HepG2 (cell line): Measurements from ENCODE around the gene MFRP. TPM values are rescaled to one million over a fixed set of nuclear protein-coding genes. Genes with fewer than 3 reads are reported as not detected.

Source experiments
- AHR ChIP-seq: IDR thresholded peaks from 2 replicates; pipeline ENCODE4 v1.6.1; 2018; ENCODE audit warnings: missing genetic modification reagents, missing compliant biosample characterization
- CCDC6 ChIP-seq: sonication (generic); formaldehyde crosslinking; IDR thresholded peaks from 2 replicates; pipeline ENCODE4 v1.8.1; 2022; ENCODE audit warnings: mild to moderate bottlenecking, missing genetic modification reagents, moderate library complexity
- CREM ChIP-seq, 2 experiments: sonication (generic) in 1 of 2; formaldehyde crosslinking in 1 of 2; IDR thresholded peaks; 2 replicates each; pipeline versions ENCODE4 v1.4.0 to v1.6.1; 2016 to 2020; ENCODE audit warnings: antibody characterized with exemption in 1 of 2, mild to moderate bottlenecking in 1 of 2, missing genetic modification reagents in 1 of 2
- FOXJ3 ChIP-seq: sonication (generic); formaldehyde crosslinking; IDR thresholded peaks from 2 replicates; pipeline ENCODE4 v1.4.0; 2020; ENCODE audit warnings: missing genetic modification reagents, mild to moderate bottlenecking, borderline replicate concordance
- HCFC1 ChIP-seq: fragments of 150-350 bp; IDR thresholded peaks from 2 replicates; pipeline ENCODE4 v1.6.1; 2014; ENCODE audit warnings: low read depth, low read length
- IRX3 ChIP-seq: sonication (generic); formaldehyde crosslinking; IDR thresholded peaks from 2 replicates; pipeline ENCODE4 v1.8.1; 2023; ENCODE audit warnings: mild to moderate bottlenecking, low read depth, missing genetic modification reagents, borderline replicate concordance
- ISX ChIP-seq: sonication (generic); formaldehyde crosslinking; conservative IDR thresholded peaks from 2 replicates; pipeline ENCODE4 v1.5.0; 2020; ENCODE audit warnings: missing genetic modification reagents
- MAZ ChIP-seq, 2 experiments: sonication (generic) in 1 of 2; formaldehyde crosslinking in 1 of 2; IDR thresholded peaks; 2 replicates each; pipeline versions ENCODE4 v1.5.0 to v1.6.1; 2012 to 2020; ENCODE audit warnings: low read depth in 2 of 2, mild to moderate bottlenecking in 2 of 2, borderline replicate concordance in 1 of 2, improper control_type of control experiment in 1 of 2, low read length in 1 of 2, missing genetic modification reagents in 1 of 2, moderate library complexity in 1 of 2
- MTERF4 ChIP-seq: sonication (generic); formaldehyde crosslinking; IDR thresholded peaks from 2 replicates; pipeline ENCODE4 v1.8.0; 2023; ENCODE audit warnings: mild to moderate bottlenecking, missing genetic modification reagents
- NRL ChIP-seq: sonication (generic); formaldehyde crosslinking; IDR thresholded peaks from 2 replicates; pipeline ENCODE4 v1.5.0; 2020; ENCODE audit warnings: missing genetic modification reagents, mild to moderate bottlenecking, moderate library complexity, borderline replicate concordance
- PLSCR1 ChIP-seq: sonication (generic); formaldehyde crosslinking; IDR thresholded peaks from 2 replicates; pipeline ENCODE4 v1.5.0; 2020; ENCODE audit warnings: missing genetic modification reagents, mild to moderate bottlenecking, borderline replicate concordance
- POLR2AphosphoS5 ChIP-seq: IDR thresholded peaks from 2 replicates; pipeline ENCODE4 v1.6.1; 2012; ENCODE audit warnings: low read depth, low read length
- RARG ChIP-seq: sonication (generic); formaldehyde crosslinking; IDR thresholded peaks from 2 replicates; pipeline ENCODE4 v1.4.0; 2020; ENCODE audit warnings: low read depth, mild to moderate bottlenecking, missing genetic modification reagents
- SMYD3 ChIP-seq: sonication (generic); formaldehyde crosslinking; IDR thresholded peaks from 2 replicates; pipeline ENCODE4 v1.8.1; 2023; ENCODE audit warnings: mild to moderate bottlenecking, missing genetic modification reagents
- STAT5B ChIP-seq: sonication (generic); formaldehyde crosslinking; IDR thresholded peaks from 2 replicates; pipeline ENCODE4 v1.4.0; 2020; ENCODE audit warnings: missing genetic modification reagents
- ZBTB10 ChIP-seq: sonication (generic); formaldehyde crosslinking; IDR thresholded peaks from 2 replicates; pipeline ENCODE4 v1.4.0; 2020; ENCODE audit warnings: missing genetic modification reagents, borderline replicate concordance
- ZFAT ChIP-seq: sonication (generic); formaldehyde crosslinking; conservative IDR thresholded peaks from 2 replicates; pipeline ENCODE4 v1.8.1; 2023; ENCODE audit warnings: missing genetic modification reagents, inconsistent platforms
- ZMYM3 ChIP-seq: sonication (generic); formaldehyde crosslinking; IDR thresholded peaks from 2 replicates; pipeline ENCODE4 v1.5.1; 2020; ENCODE audit warnings: mild to moderate bottlenecking, missing genetic modification reagents
- ZNF7 ChIP-seq: IDR thresholded peaks from 2 replicates; pipeline ENCODE4 v1.6.1; 2016; ENCODE audit warnings: missing biosample characterization, missing genetic modification reagents
- ZNF720 ChIP-seq: sonication (generic); formaldehyde crosslinking; IDR thresholded peaks from 2 replicates; pipeline ENCODE4 v1.4.0; 2020; ENCODE audit warnings: missing genetic modification reagents
- ZNF788 ChIP-seq: sonication (generic); formaldehyde crosslinking; IDR thresholded peaks from 2 replicates; pipeline ENCODE4 v1.5.0; 2020; ENCODE audit warnings: mild to moderate bottlenecking, missing genetic modification reagents, borderline replicate concordance
- ZSCAN21 ChIP-seq: sonication (generic); formaldehyde crosslinking; IDR thresholded peaks from 2 replicates; pipeline ENCODE4 v1.8.0; 2022; ENCODE audit warnings: mild to moderate bottlenecking, missing genetic modification reagents, moderate library complexity, borderline replicate concordance
- ZSCAN31 ChIP-seq: sonication (generic); formaldehyde crosslinking; IDR thresholded peaks from 2 replicates; pipeline ENCODE4 v1.5.0; 2020; ENCODE audit warnings: low read depth, mild to moderate bottlenecking, missing genetic modification reagents
- polyA plus RNA-seq, 8 experiments: library from polyadenylated mRNA; depleted of rRNA in 3 of 8; stranded (reverse) in 7 of 8; unstranded in 1 of 8; fragments of >200 nt; fragmentation: Illumina TruSeq in 4 of 8; extraction: Trizol in 4 of 8; gene quantifications; 2 replicates each; pipeline versions ENCODE4 v1.2.1 to v1.2.3, GENCODE V29; 2011 to 2016; ENCODE audit warnings: low read depth in 4 of 8, missing spikeins in 1 of 8, mixed read lengths in 1 of 8; ENCODE audit not compliant: insufficient read depth in 1 of 8
- total RNA-seq, 5 experiments: library from RNA; depleted of rRNA; stranded (reverse); fragments of >200 nt; fragmentation: Illumina TruSeq; extraction: Trizol; gene quantifications; 2 replicates each; pipeline ENCODE4 v1.2.3, GENCODE V29; 2016; ENCODE audit warnings: low read depth in 1 of 5

Gene MFRP
- total and polyA plus RNA-seq, 2 of the 13 experiments (the other 11 are each of a cell fraction or from before 2014, with no cell fraction given) = not detected

- no peak for TF ChIP-seq MAZ (IDR thresholded peaks at IDR 0.05; ENCODE audit: borderline replicate concordance, low read depth, low read length)
- TF ChIP-seq MAZ (CRISPR knock-in tag; IDR thresholded peaks at IDR 0.05; ENCODE audit: low read depth) = 0 out of 2 replicates have a peak, but pooled peaks have one; percentile 43
- no peak for TF ChIP-seq STAT5B (CRISPR knock-in tag)
- TF ChIP-seq ZNF720 (CRISPR knock-in tag) = no peak
- TF ChIP-seq CCDC6 (CRISPR knock-in tag) = no peak
- TF ChIP-seq SMYD3 = no peak
- no peak for TF ChIP-seq ZNF788 (CRISPR knock-in tag)
- TF ChIP-seq AHR (CRISPR knock-in tag) = no peak
- TF ChIP-seq ZMYM3 (CRISPR knock-in tag) = no peak
- TF ChIP-seq ZBTB10 (CRISPR knock-in tag) = no peak
- TF ChIP-seq ZNF7 (CRISPR knock-in tag) = no peak
- no peak for TF ChIP-seq HCFC1
- TF ChIP-seq ZSCAN21 = no peak
- no peak for TF ChIP-seq FOXJ3 (CRISPR knock-in tag)
- TF ChIP-seq PLSCR1 (CRISPR knock-in tag) = no peak
- no peak for TF ChIP-seq ZSCAN31
- TF ChIP-seq ISX (CRISPR knock-in tag) = no peak
- TF ChIP-seq RARG (CRISPR knock-in tag) = no peak
- peak; percentile 16; the same call in 1 of the 2 replicates for TF ChIP-seq CREM (IDR thresholded peaks at IDR 0.05)
- TF ChIP-seq CREM (CRISPR knock-in tag; IDR thresholded peaks at IDR 0.05) = no peak
- 0 out of 2 replicates have a peak, but pooled peaks have one; percentile 42 for TF ChIP-seq NRL (CRISPR knock-in tag)
- no peak for TF ChIP-seq POLR2AphosphoS5
- no peak for TF ChIP-seq ZFAT (CRISPR knock-in tag)
- TF ChIP-seq MTERF4 (CRISPR knock-in tag) = no peak
- no peak for TF ChIP-seq IRX3 (CRISPR knock-in tag)
Measured at GRCh38 chr11:119375337-119376196, 29.1 kb upstream of the MFRP start (continued).
